GM23338 (cell line): ENCODE results near the gene PLS1. TPM values are rescaled to one million over a fixed set of nuclear protein-coding genes. Genes with fewer than 3 reads are reported as not detected.

Experiments
- ATAC-seq: fragments of 200-7000 bp; cut with Tn5 transposase; 3 replicates; pipeline ENCODE4 v1.9.1; 2020
- DNase-seq: peaks from one replicate; pipeline ENCODE4 v3.0.0-alpha.2; 2015; ENCODE audit warnings: low spot score
- H2AFZ ChIP-seq: fragments of 200-600 bp; sonication (generic); 2 replicates; pipeline ENCODE4 v1.8.0; 2016; ENCODE audit warnings: antibody characterized with exemption, mild to moderate bottlenecking, moderate library complexity
- H3F3A ChIP-seq: fragments of 200-600 bp; sonication (generic); replicated peaks from 2 replicates; pipeline ENCODE4 v1.8.0; 2017; ENCODE audit warnings: antibody characterized with exemption, mixed run types, low read depth
- H3K27ac ChIP-seq: fragments of 200-600 bp; sonication (generic); 2 replicates; pipeline ENCODE4 v1.6.1; 2016; ENCODE audit warnings: low read depth
- H3K27me3 ChIP-seq: fragments of 200-600 bp; sonication (generic); 2 replicates; pipeline ENCODE4 v1.8.0; 2016; ENCODE audit warnings: mild to moderate bottlenecking, mixed run types, moderate library complexity; ENCODE audit not compliant: insufficient read depth
- H3K36me3 ChIP-seq: fragments of 200-600 bp; sonication (generic); 2 replicates; pipeline ENCODE4 v1.8.0; 2016; ENCODE audit warnings: mild to moderate bottlenecking; ENCODE audit not compliant: insufficient read depth
- H3K4me1 ChIP-seq: fragments of 200-600 bp; sonication (generic); 2 replicates; pipeline ENCODE4 v1.8.0; 2016; ENCODE audit warnings: mild to moderate bottlenecking, moderate library complexity; ENCODE audit not compliant: insufficient read depth
- H3K4me2 ChIP-seq: fragments of 200-600 bp; sonication (generic); 2 replicates; pipeline ENCODE4 v1.7.1; 2017; ENCODE audit warnings: mixed run types
- H3K4me3 ChIP-seq: fragments of 200-600 bp; sonication (generic); 2 replicates; pipeline ENCODE4 v1.6.1; 2016; ENCODE audit warnings: mixed run types
- H3K79me2 ChIP-seq: fragments of 200-600 bp; sonication (generic); replicated peaks from 2 replicates; pipeline ENCODE4 v1.8.0; 2017; ENCODE audit warnings: mild to moderate bottlenecking; ENCODE audit not compliant: insufficient read depth
- H3K9me2 ChIP-seq: fragments of 200-600 bp; sonication (generic); 2 replicates; pipeline ENCODE4 v1.8.0; 2017; ENCODE audit not compliant: insufficient read depth
- H4K20me1 ChIP-seq: fragments of 200-600 bp; sonication (generic); replicated peaks from 2 replicates; pipeline ENCODE4 v1.8.0; 2017; ENCODE audit warnings: mild to moderate bottlenecking; ENCODE audit not compliant: insufficient read depth
- H3K27ac Mint-ChIP-seq: 2 replicates; pipeline ENCODE4 v1.8.0; 2020; ENCODE audit warnings: inconsistent platforms, mild to moderate bottlenecking, moderate library complexity, mixed read lengths
- H3K27me3 Mint-ChIP-seq: 3 replicates; pipeline ENCODE4 v1.8.0; 2022; ENCODE audit warnings: low read depth, mild to moderate bottlenecking, moderate library complexity, mixed read lengths, inconsistent platforms; ENCODE audit not compliant: insufficient read depth, poor library complexity
- H3K36me3 Mint-ChIP-seq: 3 replicates; pipeline ENCODE4 v1.8.0; 2021; ENCODE audit warnings: low read depth, mild to moderate bottlenecking, inconsistent platforms, moderate library complexity, mixed read lengths
- H3K4me1 Mint-ChIP-seq: 3 replicates; pipeline ENCODE4 v1.8.0; 2020; ENCODE audit warnings: mild to moderate bottlenecking, inconsistent platforms, mixed read lengths
- H3K4me3 Mint-ChIP-seq: 3 replicates; pipeline ENCODE4 v1.8.0; 2021; ENCODE audit warnings: moderate library complexity, mild to moderate bottlenecking, inconsistent platforms, mixed read lengths
- H3K9me3 Mint-ChIP-seq: 3 replicates; pipeline ENCODE4 v1.8.0; 2020; ENCODE audit warnings: moderate library complexity, mild to moderate bottlenecking, inconsistent platforms, mixed read lengths
- ETS1 ChIP-seq: IDR thresholded peaks from 2 replicates; pipeline ENCODE4 v1.6.1; 2016; ENCODE audit warnings: antibody characterized with exemption
- EZH2 ChIP-seq: fragments of 200-600 bp; sonication (generic); IDR thresholded peaks from one replicate; pipeline ENCODE4 v1.8.0; 2017; ENCODE audit warnings: antibody characterized with exemption, mild to moderate bottlenecking, low read depth; ENCODE audit not compliant: unreplicated experiment
- EZH2phosphoT487 ChIP-seq: fragments of 200-600 bp; sonication (generic); IDR thresholded peaks from one replicate; pipeline ENCODE4 v1.8.1; 2018; ENCODE audit warnings: antibody characterized with exemption; ENCODE audit not compliant: unreplicated experiment
- JUNB ChIP-seq: IDR thresholded peaks from one replicate; pipeline ENCODE4 v1.6.1; 2016; ENCODE audit warnings: antibody characterized with exemption; ENCODE audit not compliant: unreplicated experiment
- POLR2AphosphoS5 ChIP-seq: IDR thresholded peaks from 2 replicates; pipeline ENCODE4 v1.6.1; 2016; ENCODE audit warnings: antibody characterized with exemption, low read depth
- STAT1 ChIP-seq: IDR thresholded peaks from one replicate; pipeline ENCODE4 v1.6.1; 2016; ENCODE audit warnings: antibody characterized with exemption; ENCODE audit not compliant: unreplicated experiment
- ZNF114 ChIP-seq: fragments of 250-450 bp; sonication (Bioruptor Pico); IDR thresholded peaks from 2 replicates; pipeline ENCODE4 v1.5.0; 2020; ENCODE audit warnings: mild to moderate bottlenecking, moderate library complexity
- ZNF331 ChIP-seq: fragments of 250-450 bp; sonication (Bioruptor Pico); IDR thresholded peaks from 2 replicates; pipeline ENCODE4 v1.5.0; 2020; ENCODE audit warnings: low read depth, mild to moderate bottlenecking, moderate library complexity
- polyA plus RNA-seq: library from polyadenylated mRNA; unstranded; fragments of >200 nt; fragmentation: Nextera tagmentation; extraction: Ambion mirVana; gene quantifications from 2 replicates; pipeline ENCODE4 v1.2.1, GENCODE V29; 2016
- total RNA-seq: library from RNA; depleted of rRNA; stranded (reverse); fragments of >200 nt; shearing (Covaris generic); gene quantifications from 2 replicates; pipeline ENCODE4 v1.2.3, GENCODE V29; 2014
- TF ChIP-seq, protein P1 (sequence below): fragments of 250-450 bp; sonication (Bioruptor Pico); IDR thresholded peaks from 2 replicates; pipeline ENCODE4 v1.5.0; 2020; ENCODE audit warnings: mild to moderate bottlenecking, moderate library complexity

Gene PLS1
- total and polyA plus RNA-seq, 2 experiments from 2014 or later: 18.4 to 42.2 TPM

- H3K36me3 Mint-ChIP-seq: no peaks in the 10 kb centered on the region; the same call in 2 of the 3 replicates
- Histone ChIP-seq H2AFZ (no peak overlapping the region), H4K20me1 (no peaks in the 10 kb centered on the region), H3K9me2 (no peaks in the 10 kb centered on the region), H3K4me1 (no peaks in the 10 kb centered on the region), H3K4me2 (no peak overlapping the region), H3K4me3 (no peak overlapping the region), H3K27ac (no peak overlapping the region), H3K27me3 (no peaks in the 10 kb centered on the region), H3K79me2 (no peaks in the 10 kb centered on the region), H3K36me3 (no peaks in the 10 kb centered on the region), H3F3A (no peaks in the 10 kb centered on the region)
- H3K4me1 Mint-ChIP-seq: no peaks in the 10 kb centered on the region; the same call in 2 of the 3 replicates
- no peak for ATAC-seq
- H3K4me3 Mint-ChIP-seq: no peak overlapping the region
- H3K27ac Mint-ChIP-seq: no peak overlapping the region
- H3K27me3 Mint-ChIP-seq: no peaks in the 10 kb centered on the region
- H3K9me3 Mint-ChIP-seq: no peaks in the 10 kb centered on the region
- DNase-seq: no peak
- no peak for TF ChIP-seq EZH2
These were observed 109.0 kb downstream of the PLS1 start for GRCh38 chr3:142705198-142705597.

GRCh38 chr3:142706321-142707127 is 110.3 kb downstream of the PLS1 start:
- no peaks in the 10 kb centered on the region for H3K27me3 ChIP-seq
- H4K20me1 ChIP-seq: no peaks in the 10 kb centered on the region
- ATAC-seq (no peak), DNase-seq (no peak)
- H3K36me3 ChIP-seq: no peaks in the 10 kb centered on the region
- H3K27ac ChIP-seq: no peak overlapping the region
- no peak for TF ChIP-seq ZNF331 (CRISPR knock-in tag)
- no peak overlapping the region for H2AFZ ChIP-seq
- H3K79me2 ChIP-seq: no peaks in the 10 kb centered on the region
- H3K4me1 ChIP-seq: no peaks in the 10 kb centered on the region
- no peaks in the 10 kb centered on the region for H3F3A ChIP-seq
- no peaks in the 10 kb centered on the region for H3K9me2 ChIP-seq
- no peak overlapping the region for H3K4me3 Mint-ChIP-seq
- no peak overlapping the region for H3K4me2 ChIP-seq
- no peak overlapping the region for H3K4me3 ChIP-seq
- no peak overlapping the region for H3K27ac Mint-ChIP-seq
- H3K36me3 Mint-ChIP-seq: no peaks in the 10 kb centered on the region; the same call in 2 of the 3 replicates
- no peaks in the 10 kb centered on the region for H3K9me3 Mint-ChIP-seq
- no peaks in the 10 kb centered on the region for H3K27me3 Mint-ChIP-seq
- no peaks in the 10 kb centered on the region; the same call in 2 of the 3 replicates for H3K4me1 Mint-ChIP-seq

DNA sequence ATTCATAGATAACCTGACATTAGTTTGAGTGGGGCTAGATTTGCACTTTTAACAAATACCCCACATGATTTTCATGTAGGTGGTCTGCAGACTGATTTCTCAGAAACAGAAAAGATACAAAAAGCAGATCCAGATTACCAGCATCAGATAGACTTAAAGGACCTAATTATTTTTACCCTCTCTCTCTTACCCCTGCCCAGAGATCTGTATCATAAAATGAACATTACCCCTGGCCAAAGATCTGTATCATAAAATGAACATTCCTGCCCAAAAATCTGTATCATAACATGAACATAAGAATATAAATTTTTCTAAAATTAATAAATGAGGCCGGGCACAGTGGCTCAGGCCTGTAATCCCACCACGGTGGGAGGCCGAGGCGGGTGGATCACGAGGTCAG is 113.0 kb downstream of the PLS1 start:
- H2AFZ ChIP-seq: no peak overlapping the region
- Mint-ChIP-seq H3K36me3 (no peaks in the 10 kb centered on the region; the same call in 2 of the 3 replicates), H3K9me3 (no peaks in the 10 kb centered on the region), H3K27me3 (peaks cover under 1% of the 10 kb centered on the region), H3K4me1 (no peaks in the 10 kb centered on the region; the same call in 2 of the 3 replicates), H3K27ac (no peak overlapping the region), H3K4me3 (no peak overlapping the region)
- no peak for DNase-seq
- no peaks in the 10 kb centered on the region for H4K20me1 ChIP-seq
- H3K27ac ChIP-seq: no peak overlapping the region
- H3K79me2 ChIP-seq: no peaks in the 10 kb centered on the region
- no peaks in the 10 kb centered on the region for H3K36me3 ChIP-seq
- ATAC-seq: no peak
- no peaks in the 10 kb centered on the region for H3F3A ChIP-seq
- H3K27me3 ChIP-seq: no peaks in the 10 kb centered on the region
- H3K4me2 ChIP-seq: no peak overlapping the region
- no peak overlapping the region for H3K4me3 ChIP-seq
- H3K9me2 ChIP-seq: no peaks in the 10 kb centered on the region
- H3K4me1 ChIP-seq: no peaks in the 10 kb centered on the region
- no peak for TF ChIP-seq EZH2
- no peak for TF ChIP-seq POLR2AphosphoS5
- TF ChIP-seq STAT1: no peak
- no peak for TF ChIP-seq ZNF331 (CRISPR knock-in tag)
- no peak for TF ChIP-seq ETS1
- TF ChIP-seq EZH2phosphoT487: no peak
- TF ChIP-seq, protein P1, sequence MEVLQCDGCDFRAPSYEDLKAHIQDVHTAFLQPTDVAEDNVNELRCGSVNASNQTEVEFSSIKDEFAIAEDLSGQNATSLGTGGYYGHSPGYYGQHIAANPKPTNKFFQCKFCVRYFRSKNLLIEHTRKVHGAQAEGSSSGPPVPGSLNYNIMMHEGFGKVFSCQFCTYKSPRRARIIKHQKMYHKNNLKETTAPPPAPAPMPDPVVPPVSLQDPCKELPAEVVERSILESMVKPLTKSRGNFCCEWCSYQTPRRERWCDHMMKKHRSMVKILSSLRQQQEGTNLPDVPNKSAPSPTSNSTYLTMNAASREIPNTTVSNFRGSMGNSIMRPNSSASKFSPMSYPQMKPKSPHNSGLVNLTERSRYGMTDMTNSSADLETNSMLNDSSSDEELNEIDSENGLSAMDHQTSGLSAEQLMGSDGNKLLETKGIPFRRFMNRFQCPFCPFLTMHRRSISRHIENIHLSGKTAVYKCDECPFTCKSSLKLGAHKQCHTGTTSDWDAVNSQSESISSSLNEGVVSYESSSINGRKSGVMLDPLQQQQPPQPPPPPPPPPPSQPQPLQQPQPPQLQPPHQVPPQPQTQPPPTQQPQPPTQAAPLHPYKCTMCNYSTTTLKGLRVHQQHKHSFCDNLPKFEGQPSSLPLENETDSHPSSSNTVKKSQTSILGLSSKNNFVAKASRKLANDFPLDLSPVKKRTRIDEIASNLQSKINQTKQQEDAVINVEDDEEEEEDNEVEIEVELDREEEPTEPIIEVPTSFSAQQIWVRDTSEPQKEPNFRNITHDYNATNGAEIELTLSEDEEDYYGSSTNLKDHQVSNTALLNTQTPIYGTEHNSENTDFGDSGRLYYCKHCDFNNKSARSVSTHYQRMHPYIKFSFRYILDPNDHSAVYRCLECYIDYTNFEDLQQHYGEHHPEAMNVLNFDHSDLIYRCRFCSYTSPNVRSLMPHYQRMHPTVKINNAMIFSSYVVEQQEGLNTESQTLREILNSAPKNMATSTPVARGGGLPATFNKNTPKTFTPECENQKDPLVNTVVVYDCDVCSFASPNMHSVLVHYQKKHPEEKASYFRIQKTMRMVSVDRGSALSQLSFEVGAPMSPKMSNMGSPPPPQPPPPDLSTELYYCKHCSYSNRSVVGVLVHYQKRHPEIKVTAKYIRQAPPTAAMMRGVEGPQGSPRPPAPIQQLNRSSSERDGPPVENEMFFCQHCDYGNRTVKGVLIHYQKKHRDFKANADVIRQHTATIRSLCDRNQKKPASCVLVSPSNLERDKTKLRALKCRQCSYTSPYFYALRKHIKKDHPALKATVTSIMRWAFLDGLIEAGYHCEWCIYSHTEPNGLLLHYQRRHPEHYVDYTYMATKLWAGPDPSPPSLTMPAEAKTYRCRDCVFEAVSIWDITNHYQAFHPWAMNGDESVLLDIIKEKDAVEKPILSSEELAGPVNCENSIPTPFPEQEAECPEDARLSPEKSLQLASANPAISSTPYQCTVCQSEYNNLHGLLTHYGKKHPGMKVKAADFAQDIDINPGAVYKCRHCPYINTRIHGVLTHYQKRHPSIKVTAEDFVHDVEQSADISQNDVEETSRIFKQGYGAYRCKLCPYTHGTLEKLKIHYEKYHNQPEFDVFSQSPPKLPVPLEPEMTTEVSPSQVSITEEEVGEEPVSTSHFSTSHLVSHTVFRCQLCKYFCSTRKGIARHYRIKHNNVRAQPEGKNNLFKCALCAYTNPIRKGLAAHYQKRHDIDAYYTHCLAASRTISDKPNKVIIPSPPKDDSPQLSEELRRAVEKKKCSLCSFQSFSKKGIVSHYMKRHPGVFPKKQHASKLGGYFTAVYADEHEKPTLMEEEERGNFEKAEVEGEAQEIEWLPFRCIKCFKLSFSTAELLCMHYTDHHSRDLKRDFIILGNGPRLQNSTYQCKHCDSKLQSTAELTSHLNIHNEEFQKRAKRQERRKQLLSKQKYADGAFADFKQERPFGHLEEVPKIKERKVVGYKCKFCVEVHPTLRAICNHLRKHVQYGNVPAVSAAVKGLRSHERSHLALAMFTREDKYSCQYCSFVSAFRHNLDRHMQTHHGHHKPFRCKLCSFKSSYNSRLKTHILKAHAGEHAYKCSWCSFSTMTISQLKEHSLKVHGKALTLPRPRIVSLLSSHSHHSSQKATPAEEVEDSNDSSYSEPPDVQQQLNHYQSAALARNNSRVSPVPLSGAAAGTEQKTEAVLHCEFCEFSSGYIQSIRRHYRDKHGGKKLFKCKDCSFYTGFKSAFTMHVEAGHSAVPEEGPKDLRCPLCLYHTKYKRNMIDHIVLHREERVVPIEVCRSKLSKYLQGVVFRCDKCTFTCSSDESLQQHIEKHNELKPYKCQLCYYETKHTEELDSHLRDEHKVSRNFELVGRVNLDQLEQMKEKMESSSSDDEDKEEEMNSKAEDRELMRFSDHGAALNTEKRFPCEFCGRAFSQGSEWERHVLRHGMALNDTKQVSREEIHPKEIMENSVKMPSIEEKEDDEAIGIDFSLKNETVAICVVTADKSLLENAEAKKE: no peak
- no peak for TF ChIP-seq ZNF114
- no peak for TF ChIP-seq JUNB
